CD4-positive, alpha-beta T cell treated with Interferon alpha-2 for 1 hour (primary cell): Measurements from ENCODE around the gene CCDC43.
A peak's percentile ranks its signal among the peaks of the same experiment; 100 is the strongest.
"Not testable (repeated sequence)": the region's sequence is repeated elsewhere in the genome, so short reads cannot be mapped to it uniquely, and the experiment has no call there.

ENCODE experiments used
- DNase-seq, 2 donors: peaks; one replicate each; pipeline ENCODE4 v3.0.0-alpha.2; 2020 to 2022

CCDC43 gene

GRCh38 chr17:44666006-44666405 is 23.6 kb downstream of the CCDC43 start:
- DNase-seq, result no peak

- DNase-seq, result no peak
Observed at GRCh38 chr17:44664867-44665266, 24.7 kb downstream of the CCDC43 start.

- DNase-seq, result no peak
Observed at GRCh38 chr17:44663095-44663494, 26.5 kb downstream of the CCDC43 start.

GRCh38 chr17:44661835-44662234 is 27.7 kb downstream of the CCDC43 start:
- no peak for DNase-seq

GRCh38 chr17:44655983-44656710 is 33.4 kb downstream of the CCDC43 start, which contains the start of gene MEIOC:
Gene MEIOC (plus strand): TSS chr17:44656468. CDS start chr17:44656614, 146 bp downstream.
- DNase-seq, result peak; percentile 4 to 31

- DNase-seq, result no peak
Observed at GRCh38 chr17:44653954-44654353, 35.6 kb downstream of the CCDC43 start.

- no peak for DNase-seq
Observed at GRCh38 chr17:44653384-44653783, 36.2 kb downstream of the CCDC43 start.

GRCh38 chr17:44652727-44653126 is 36.8 kb downstream of the CCDC43 start:
- no peak for DNase-seq

GRCh38 chr17:44651228-44651627 is 38.3 kb downstream of the CCDC43 start:
- DNase-seq, result no peak

- DNase-seq, result no peak
Observed at GRCh38 chr17:44648963-44649362, 40.6 kb downstream of the CCDC43 start.

GRCh38 chr17:44647736-44648135 is 41.8 kb downstream of the CCDC43 start:
- no peak for DNase-seq

- no peak for DNase-seq
Observed at GRCh38 chr17:44646280-44646679, 43.3 kb downstream of the CCDC43 start.

GRCh38 chr17:44645341-44645740 is 44.2 kb downstream of the CCDC43 start:
- DNase-seq, result no peak

- no peak for DNase-seq
Observed at GRCh38 chr17:44642834-44643233, 46.7 kb downstream of the CCDC43 start.

- no peak for DNase-seq
Observed at GRCh38 chr17:44637066-44637465, 52.5 kb downstream of the CCDC43 start.

- peak in 1 of 2 donors; percentile 13 for DNase-seq
Observed at GRCh38 chr17:44636562-44636961, 53.0 kb downstream of the CCDC43 start.

- not testable (repeated sequence) for DNase-seq
Observed at GRCh38 chr17:44634401-44634800, 55.2 kb downstream of the CCDC43 start.

GRCh38 chr17:44633998-44634397 is 55.6 kb downstream of the CCDC43 start:
- DNase-seq, result no peak

- DNase-seq, result no peak
Observed at GRCh38 chr17:44630703-44631102, 58.9 kb downstream of the CCDC43 start.

GRCh38 chr17:44629314-44629713 is 60.3 kb downstream of the CCDC43 start:
- no peak for DNase-seq

- DNase-seq, result peak; percentile 15 to 17
Observed at GRCh38 chr17:44628243-44629188, 61.1 kb downstream of the CCDC43 start.

GRCh38 chr17:44627513-44628242 is 61.9 kb downstream of the CCDC43 start:
- DNase-seq, result no peak
